Measurements from ENCODE around the gene RMC1. TPM values are rescaled to one million over a fixed set of nuclear protein-coding genes. Genes with fewer than 3 reads are reported as not detected.
A peak's percentile ranks its signal among the peaks of the same experiment; 100 is the strongest.
"Not testable (repeated sequence)": the region's sequence is repeated elsewhere in the genome, so short reads cannot be mapped to it uniquely, and the experiment has no call there.

RMC1 gene
- total RNA-seq, 6 experiments from 2014 or later = 17.3 to 19.9 (median 19.4) TPM

DNA sequence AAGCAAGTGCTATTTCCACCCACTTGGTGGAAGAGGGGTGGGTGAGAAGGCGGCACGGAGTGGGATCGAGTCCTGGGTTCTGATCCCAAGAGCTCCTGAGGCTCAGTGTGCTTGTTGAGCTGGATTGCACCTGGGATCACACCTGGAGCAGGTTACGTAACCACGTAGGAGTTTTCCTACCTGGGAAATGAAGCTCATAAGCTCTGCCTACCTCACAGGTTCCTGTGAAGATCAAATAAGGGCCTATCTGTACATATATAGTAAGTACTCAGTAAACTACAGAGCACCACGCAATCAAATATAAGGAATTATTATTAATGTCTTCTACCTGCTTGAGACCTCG lies 72.0 kb downstream of the RMC1 start:
- H3K4me3 Mint-ChIP-seq = no peak overlapping the region
- TF ChIP-seq, protein P1, sequence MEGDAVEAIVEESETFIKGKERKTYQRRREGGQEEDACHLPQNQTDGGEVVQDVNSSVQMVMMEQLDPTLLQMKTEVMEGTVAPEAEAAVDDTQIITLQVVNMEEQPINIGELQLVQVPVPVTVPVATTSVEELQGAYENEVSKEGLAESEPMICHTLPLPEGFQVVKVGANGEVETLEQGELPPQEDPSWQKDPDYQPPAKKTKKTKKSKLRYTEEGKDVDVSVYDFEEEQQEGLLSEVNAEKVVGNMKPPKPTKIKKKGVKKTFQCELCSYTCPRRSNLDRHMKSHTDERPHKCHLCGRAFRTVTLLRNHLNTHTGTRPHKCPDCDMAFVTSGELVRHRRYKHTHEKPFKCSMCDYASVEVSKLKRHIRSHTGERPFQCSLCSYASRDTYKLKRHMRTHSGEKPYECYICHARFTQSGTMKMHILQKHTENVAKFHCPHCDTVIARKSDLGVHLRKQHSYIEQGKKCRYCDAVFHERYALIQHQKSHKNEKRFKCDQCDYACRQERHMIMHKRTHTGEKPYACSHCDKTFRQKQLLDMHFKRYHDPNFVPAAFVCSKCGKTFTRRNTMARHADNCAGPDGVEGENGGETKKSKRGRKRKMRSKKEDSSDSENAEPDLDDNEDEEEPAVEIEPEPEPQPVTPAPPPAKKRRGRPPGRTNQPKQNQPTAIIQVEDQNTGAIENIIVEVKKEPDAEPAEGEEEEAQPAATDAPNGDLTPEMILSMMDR (IDR thresholded peaks at IDR 0.05) = no peak
- H3K27me3 Mint-ChIP-seq (ENCODE audit: insufficient read depth) = no peaks in the 10 kb centered on the region
- H3K4me1 Mint-ChIP-seq (ENCODE audit: low read depth) = peaks cover 43% of the 10 kb centered on the region
- peaks cover 28% of the 10 kb centered on the region for H3K36me3 Mint-ChIP-seq (ENCODE audit: low read depth)
- DNase-seq = no peak
- no peaks in the 10 kb centered on the region; the same call in 1 of the 2 replicates for H3K9me3 Mint-ChIP-seq
- no peak overlapping the region for H3K27ac Mint-ChIP-seq

DNA sequence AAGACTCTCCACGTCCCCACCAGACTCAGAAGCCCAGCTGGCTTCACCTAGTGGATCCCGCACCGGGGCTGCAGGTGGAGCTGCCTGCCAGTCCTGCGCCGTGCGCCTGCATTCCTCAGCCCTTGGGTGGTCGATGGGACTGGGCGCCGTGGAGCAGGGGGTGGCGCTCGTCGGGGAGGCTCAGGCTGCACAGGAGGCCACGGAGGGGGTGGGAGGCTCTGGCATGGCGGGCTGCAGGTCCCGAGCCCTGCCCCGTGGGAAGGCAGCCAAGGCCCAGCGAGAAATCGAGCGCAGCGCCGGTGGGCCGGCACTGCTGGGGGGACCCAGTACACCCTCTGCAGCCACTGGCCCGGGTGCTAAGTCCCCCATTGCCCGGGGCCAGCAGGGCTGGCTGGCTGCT lies 74.2 kb downstream of the RMC1 start:
- not testable (repeated sequence) for H3K27ac Mint-ChIP-seq; H3K4me3 Mint-ChIP-seq; H3K27me3 Mint-ChIP-seq (ENCODE audit: insufficient read depth); H3K9me3 Mint-ChIP-seq; DNase-seq
- peaks cover 32% of the 10 kb centered on the region for H3K36me3 Mint-ChIP-seq (ENCODE audit: low read depth)
- H3K4me1 Mint-ChIP-seq (ENCODE audit: low read depth) = peaks cover 65% of the 10 kb centered on the region

DNA sequence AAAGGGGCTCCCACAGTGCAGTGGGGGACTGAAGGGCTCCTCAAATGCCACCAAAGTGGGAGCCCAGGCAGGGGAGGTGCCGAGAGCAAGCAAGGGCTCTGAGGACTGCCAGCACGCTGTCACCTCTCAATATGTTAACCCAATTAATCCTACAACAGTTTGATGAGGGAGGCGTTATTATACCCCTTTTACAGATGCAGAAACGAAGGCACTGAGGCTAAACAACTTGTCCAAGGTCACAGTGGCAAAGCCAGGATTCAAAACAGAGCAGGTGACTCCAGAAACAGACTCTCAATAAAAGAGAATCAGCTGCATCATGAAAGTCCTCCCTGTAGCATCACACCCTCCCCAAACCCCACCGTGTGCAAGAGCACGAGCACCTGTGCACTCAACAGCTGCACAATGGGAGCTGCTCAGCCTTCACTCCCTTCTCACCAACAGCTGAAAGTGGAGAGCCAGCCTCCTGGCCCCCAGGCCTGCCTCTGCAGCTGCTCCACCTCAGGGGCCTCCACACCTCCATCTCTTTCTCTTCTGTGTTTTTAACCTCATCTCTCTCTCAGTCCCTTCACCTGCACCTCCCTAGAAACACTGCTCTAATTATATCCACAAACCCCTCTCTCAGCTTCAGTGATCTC lies 74.9 kb downstream of the RMC1 start:
- H3K4me3 Mint-ChIP-seq = no peak overlapping the region
- H3K36me3 Mint-ChIP-seq (ENCODE audit: low read depth) = peaks cover 32% of the 10 kb centered on the region
- H3K27ac Mint-ChIP-seq = no peak overlapping the region; the same call in 1 of the 2 replicates
- TF ChIP-seq, protein P1 (IDR thresholded peaks at IDR 0.05) = no peak
- H3K9me3 Mint-ChIP-seq = no peaks in the 10 kb centered on the region; the same call in 1 of the 2 replicates
- H3K4me1 Mint-ChIP-seq (ENCODE audit: low read depth) = peaks cover 66% of the 10 kb centered on the region
- H3K27me3 Mint-ChIP-seq (ENCODE audit: insufficient read depth) = no peaks in the 10 kb centered on the region
- no peak for DNase-seq

DNA sequence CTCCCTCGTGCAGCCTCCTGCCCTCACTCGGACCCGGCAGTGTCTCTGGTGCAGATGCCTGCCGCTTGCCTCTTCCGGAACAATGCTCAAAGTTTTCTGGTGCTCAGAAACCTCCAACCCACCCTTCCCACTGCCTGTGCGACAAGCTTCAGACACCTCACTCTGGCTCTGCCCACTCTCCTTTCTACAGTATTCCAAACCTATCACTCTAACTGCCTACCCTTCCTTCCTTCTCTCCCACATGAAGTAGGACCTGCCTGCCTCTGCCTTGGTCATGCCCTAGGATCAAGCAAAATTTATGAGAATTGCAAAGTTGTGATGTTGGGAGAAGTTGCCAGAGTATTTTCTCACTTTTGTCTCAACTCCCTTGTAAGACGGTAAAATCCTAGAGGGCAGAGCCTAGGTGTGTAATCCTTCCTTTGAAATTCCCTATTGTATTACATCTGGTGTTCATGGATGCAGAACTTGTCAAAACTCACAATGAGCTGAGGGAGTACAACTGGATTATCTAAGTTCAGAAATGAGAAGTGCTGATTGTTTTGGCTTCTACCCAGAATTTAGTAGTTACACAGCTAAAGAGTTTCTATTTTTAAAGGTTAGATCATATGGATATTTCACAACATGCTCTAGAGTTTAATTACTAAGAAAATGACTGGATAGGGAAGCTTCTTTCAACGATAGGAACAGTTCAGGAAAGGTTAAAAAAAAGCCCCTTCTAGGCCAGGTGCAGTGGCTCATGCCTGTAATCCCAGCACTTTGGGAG lies 75.8 kb downstream of the RMC1 start:
- DNase-seq = no peak
- TF ChIP-seq, protein P1 (IDR thresholded peaks at IDR 0.05) = no peak
- no peaks in the 10 kb centered on the region; the same call in 1 of the 2 replicates for H3K9me3 Mint-ChIP-seq
- H3K4me3 Mint-ChIP-seq = peak overlapping the region; percentile 4; the same call in 1 of the 2 replicates
- no peaks in the 10 kb centered on the region for H3K27me3 Mint-ChIP-seq (ENCODE audit: insufficient read depth)
- peaks cover 66% of the 10 kb centered on the region for H3K4me1 Mint-ChIP-seq (ENCODE audit: low read depth)
- H3K27ac Mint-ChIP-seq = peak overlapping the region; percentile 30
- H3K36me3 Mint-ChIP-seq (ENCODE audit: low read depth) = peaks cover 38% of the 10 kb centered on the region

DNA sequence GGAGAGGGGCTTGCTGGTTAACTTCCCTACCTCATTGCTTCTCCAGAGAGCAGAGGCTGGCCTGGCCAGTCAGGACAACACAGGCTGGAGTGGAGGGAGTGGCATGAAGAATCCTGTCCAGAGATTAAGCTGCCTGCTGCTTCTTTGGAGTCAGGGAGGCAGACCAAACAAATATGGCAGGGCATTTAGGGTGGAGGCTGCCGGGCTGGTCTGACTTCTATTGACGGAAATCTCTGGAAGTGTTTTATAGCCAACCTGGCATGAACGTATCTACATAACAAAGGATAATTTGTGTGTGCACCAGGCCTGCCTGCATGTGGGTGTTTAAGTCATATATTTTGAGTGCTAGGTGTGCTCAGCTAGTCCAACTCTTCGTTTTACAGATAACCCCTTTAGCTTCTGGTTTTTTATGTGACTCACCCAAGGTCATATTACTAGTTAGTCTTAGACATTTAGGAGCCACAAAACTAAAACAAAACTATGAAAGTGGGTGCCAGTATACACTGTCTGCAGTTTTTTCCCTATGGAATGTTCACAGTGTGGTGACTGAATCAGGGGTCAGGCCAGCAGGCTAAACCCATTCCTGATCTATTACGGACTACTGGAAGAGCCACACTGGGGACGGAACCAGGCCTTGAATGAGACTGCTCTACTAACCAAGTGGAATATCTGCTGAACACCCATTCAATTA lies 77.5 kb downstream of the RMC1 start:
- peak overlapping the region; percentile 76 for H3K4me3 Mint-ChIP-seq
- H3K27ac Mint-ChIP-seq = peak overlapping the region; percentile 81
- TF ChIP-seq, protein P1 (IDR thresholded peaks at IDR 0.05) = no peak
- peaks cover 67% of the 10 kb centered on the region for H3K4me1 Mint-ChIP-seq (ENCODE audit: low read depth)
- H3K27me3 Mint-ChIP-seq (ENCODE audit: insufficient read depth) = no peaks in the 10 kb centered on the region
- peak; percentile 91 for DNase-seq
- H3K36me3 Mint-ChIP-seq (ENCODE audit: low read depth) = peaks cover 34% of the 10 kb centered on the region
- no peaks in the 10 kb centered on the region; the same call in 1 of the 2 replicates for H3K9me3 Mint-ChIP-seq

Other genes with a start within 250 kb of the RMC1 start
- gene RIOK3, start 50.2 kb upstream of the RMC1 start, total RNA-seq (2021; fragmentation: NEBNext Ultra II Directional; extraction: Animal tissue kit (Norgen Biotek cat#: 25700)) = 10 to 100 TPM; 37.9 to 46.1 (median 42.4) TPM
- gene NPC1, start 83.0 kb downstream of the RMC1 start, total RNA-seq (2021; fragmentation: NEBNext Ultra II Directional; extraction: Animal tissue kit (Norgen Biotek cat#: 25700)) = 10 to 100 TPM; 25.4 to 46.2 (median 34.3) TPM
- under 1 TPM; 0.13 to 0.50 (median 0.22) TPM for gene ANKRD29, start 159.4 kb downstream of the RMC1 start, total RNA-seq (2021; fragmentation: NEBNext Ultra II Directional; extraction: Animal tissue kit (Norgen Biotek cat#: 25700))
- gene LAMA3, start 185.9 kb downstream of the RMC1 start, total RNA-seq (2021; fragmentation: NEBNext Ultra II Directional; extraction: Animal tissue kit (Norgen Biotek cat#: 25700)) = 1 to 10 TPM in 2 of 6 experiments, under 1 TPM in 4; 0.46 to 1.6 (median 0.54) TPM

Measured in HFFc6 (cell line).